Epidermal melanocyte (primary cell): ENCODE measurements around the gene CDSN.
A peak's percentile ranks its signal among the peaks of the same experiment; 100 is the strongest.
"Not testable (repeated sequence)": the region's sequence is repeated elsewhere in the genome, so short reads cannot be mapped to it uniquely, and the experiment has no call there.

ENCODE experiments used
- DNase-seq: peaks from one replicate; pipeline ENCODE4 v3.0.0; 2011; ENCODE audit warnings: low spot score; ENCODE audit not compliant: insufficient read length

Gene CDSN, protein sequence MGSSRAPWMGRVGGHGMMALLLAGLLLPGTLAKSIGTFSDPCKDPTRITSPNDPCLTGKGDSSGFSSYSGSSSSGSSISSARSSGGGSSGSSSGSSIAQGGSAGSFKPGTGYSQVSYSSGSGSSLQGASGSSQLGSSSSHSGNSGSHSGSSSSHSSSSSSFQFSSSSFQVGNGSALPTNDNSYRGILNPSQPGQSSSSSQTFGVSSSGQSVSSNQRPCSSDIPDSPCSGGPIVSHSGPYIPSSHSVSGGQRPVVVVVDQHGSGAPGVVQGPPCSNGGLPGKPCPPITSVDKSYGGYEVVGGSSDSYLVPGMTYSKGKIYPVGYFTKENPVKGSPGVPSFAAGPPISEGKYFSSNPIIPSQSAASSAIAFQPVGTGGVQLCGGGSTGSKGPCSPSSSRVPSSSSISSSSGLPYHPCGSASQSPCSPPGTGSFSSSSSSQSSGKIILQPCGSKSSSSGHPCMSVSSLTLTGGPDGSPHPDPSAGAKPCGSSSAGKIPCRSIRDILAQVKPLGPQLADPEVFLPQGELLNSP

DNA sequence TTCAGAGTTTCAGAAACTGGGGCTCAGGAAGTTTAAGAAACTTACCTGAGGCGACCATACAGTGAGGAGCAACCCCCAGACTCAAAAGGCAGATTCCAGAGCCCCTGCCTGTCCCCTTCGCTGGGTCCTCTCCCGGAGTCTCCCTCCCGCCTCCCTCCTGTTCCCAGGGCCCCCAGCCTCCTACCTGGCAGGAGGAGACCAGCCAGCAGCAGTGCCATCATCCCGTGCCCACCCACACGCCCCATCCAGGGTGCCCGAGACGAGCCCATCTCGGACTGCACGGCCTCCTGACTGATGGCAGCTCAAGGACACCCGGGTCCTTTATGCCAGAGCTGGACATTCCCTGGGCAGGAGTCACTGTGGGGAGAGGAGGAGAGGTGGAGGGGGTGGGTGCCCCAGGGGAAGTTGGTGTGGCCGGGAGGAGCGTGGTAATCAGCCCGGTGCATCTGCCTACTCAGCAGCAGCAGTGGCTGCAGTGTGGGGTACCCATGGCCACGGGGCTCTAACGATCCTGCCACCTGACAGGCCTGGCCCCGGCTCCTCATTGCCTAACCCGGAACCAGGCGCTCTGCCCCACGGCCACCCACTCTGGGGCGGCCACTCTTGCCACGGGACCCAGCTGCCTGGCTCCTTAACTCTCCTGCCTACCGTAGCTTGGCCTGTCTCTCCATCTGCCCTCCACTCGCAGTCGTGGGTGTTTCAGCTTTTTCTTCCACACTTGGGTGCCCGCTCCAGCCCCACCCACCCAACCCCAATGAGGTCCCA lies at the start of gene CDSN:
CDSN (minus strand) TSS at position 296 of the 765 bp plus-strand sequence; CDS start at position 269, 27 bp downstream.
- DNase-seq = no peak

DNA sequence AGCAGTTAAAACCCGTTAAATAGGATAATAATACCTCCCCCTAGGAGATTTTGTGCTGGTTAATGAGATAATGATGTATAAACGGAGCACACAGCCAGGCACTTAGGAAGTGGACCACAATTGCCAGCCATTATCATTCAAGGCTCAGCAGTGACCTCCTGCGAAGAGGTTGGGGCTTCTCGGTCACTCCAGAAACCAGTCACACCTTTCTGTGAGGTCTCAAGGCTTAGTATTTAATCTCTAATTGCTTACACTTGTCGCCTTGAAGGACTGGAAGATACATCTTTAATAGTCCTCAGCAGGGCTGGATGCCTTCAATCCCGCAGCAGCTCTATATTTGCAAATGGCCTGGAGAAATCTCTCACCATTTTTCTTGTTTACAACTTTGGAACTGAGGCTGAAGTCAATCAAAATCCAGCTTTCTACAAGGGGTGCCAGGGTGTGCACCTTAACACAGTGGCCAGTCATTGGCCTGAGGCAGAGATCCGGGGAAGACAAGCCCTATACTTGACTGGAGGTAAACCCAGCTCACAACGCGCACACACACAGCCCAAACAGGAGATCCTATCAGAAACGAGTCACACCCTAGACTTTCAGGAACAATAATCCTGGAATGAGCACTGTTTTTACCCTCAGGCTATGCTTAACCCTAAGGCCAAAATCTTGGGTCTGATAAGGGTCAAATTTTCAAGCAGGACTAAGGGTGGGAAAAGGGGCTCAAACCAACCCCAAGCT lies 49.0 kb upstream of the CDSN start:
- DNase-seq = no peak

DNA sequence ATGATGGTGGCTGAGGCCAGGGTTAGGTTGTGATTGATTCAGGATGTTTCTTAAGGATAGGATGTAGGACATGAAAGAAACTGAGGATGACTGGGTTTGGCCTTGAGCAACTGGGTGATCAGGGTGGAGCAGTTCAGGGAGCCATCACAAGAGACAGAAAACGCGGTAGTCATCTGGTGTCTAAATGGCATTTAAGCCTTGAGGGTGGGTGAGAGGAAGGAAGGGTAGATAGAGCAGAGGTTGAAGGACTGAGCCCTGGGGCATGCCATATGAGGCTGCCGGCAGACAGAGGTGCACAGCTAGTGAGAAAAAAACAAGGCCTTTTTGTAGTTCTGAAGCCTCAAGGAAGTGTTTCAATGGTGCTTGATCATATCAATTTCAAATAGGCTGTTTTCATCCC lies 48.4 kb upstream of the CDSN start:
- no peak for DNase-seq

DNA sequence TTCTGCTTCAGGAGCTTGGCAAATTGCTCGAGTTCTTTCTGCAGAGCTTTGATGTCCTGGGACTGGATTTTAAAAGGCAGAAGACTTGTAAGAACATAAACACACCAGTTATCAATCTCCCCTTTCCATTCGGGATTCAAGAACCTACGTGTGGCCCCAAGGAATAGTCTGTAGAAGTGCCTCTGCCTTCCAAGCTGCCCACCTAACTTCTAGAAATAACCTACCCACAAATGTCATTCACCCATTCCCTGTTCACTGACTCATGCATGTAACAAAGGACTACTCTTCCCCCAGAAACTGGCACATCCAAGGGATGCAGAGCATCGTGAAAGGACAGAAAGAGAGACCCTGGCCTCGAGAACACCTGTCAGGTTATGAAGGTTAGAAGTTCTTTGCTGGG lies 45.7 kb upstream of the CDSN start:
- no peak for DNase-seq

DNA sequence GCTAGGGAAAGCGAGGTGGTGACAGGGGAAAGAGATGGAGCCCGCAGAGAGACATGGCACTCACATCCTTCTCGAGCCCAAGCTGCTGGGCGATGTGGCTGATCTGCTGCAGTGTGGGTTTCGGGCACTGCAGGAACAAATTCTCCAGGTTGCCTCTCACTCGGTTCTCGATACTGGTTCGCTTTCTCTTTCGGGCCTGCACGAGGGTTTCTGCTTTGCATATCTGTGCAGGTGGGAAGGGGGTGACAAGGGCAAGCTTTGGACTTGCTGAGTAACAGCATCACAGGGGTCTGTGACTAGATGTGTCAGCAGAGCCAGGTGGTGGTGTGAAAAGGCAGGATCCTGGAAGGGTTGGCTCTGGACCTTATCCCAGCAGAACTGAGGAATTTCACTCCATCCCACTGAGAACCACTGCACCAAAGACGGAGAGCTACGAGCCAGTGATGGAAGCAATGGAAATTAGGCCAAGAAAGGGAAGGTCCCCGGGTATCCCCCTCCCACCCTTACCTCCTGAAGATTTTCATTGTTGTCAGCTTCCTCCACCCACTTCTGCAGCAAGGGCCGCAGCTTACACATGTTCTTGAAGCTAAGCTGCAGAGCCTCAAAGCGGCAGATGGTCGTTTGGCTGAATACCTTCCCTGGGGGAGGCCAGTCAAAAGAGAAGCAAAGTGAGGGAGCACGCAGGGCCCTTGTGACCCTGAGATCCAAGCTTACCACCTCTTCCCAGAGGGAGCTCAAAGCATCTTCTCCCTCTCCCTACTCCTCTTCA lies 45.0 kb upstream of the CDSN start:
- not testable (repeated sequence) for DNase-seq

DNA sequence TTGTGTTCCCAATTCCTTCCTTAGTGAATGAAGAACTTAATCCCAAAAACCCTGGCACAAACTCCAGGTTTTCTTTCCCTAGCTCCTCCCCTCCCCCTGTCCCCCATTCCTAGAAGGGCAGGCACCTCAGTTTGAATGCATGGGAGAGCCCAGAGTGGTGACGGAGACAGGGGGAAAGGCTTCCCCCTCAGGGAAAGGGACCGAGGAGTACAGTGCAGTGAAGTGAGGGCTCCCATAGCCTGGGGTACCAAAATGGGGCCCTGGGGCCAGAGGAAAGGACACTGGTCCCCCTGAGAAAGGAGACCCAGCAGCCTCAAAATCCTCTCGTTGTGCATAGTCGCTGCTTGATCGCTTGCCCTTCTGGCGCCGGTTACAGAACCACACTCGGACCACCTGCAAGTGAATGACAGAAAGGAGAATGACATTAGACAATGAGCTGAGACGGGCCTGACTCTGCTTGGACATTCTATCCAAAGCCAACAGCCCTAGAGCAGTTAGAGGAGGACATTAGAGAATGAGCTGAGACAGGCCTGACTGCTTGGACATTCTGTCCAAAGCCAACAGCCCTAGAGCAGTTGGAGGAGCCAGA lies 44.3 kb upstream of the CDSN start:
- DNase-seq = not testable (repeated sequence)

DNA sequence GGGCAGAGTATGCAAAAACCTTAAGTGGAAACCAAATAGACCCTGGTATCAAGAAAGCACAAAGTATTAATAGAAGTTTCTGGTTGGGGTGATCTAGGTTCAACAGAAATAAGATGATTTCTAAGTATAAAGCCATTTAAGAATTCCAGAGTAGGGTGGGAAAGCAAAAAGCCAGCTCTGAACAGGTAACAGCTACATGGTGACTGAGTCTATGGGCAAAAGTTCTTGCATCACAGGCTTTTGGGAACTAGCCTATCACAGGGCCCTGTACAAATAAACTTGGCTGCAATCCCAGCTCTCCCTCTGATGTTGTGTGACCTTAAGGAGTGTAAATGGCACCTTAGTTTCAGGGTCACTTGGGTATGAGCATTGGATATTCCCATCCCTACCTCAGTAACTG lies 43.7 kb upstream of the CDSN start:
- DNase-seq = no peak

DNA sequence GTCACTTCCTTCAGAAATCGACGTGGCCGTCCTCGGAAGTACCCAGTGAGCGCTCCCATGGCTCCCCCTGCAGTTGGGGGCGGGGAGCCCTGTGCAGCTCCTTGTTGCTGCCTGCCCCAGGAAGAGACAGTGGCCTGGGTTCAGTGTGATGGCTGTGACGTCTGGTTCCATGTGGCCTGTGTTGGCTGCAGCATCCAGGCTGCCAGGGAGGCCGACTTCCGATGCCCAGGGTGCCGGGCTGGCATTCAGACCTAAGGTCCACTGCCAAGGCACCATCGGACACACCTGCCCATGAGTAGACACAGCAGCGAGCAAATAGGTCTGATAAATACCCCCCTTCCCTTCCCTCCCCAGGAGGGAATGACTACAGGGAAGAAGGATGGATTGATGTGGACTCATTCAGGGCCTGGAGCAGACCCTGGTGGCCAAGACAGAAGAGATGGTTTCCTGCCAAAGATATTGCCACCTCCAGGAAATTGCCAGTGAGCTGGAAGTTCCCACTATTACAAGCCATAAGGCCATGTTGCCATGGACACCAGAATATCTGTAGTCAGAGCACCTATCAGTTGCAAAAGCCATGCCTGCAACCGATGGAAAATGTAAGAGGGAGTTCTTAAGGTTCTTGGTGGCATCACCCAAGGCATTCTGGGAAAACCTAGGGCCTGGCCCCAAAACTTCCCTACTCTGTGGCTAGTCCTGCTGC lies 42.4 kb upstream of the CDSN start:
- DNase-seq = no peak

DNA sequence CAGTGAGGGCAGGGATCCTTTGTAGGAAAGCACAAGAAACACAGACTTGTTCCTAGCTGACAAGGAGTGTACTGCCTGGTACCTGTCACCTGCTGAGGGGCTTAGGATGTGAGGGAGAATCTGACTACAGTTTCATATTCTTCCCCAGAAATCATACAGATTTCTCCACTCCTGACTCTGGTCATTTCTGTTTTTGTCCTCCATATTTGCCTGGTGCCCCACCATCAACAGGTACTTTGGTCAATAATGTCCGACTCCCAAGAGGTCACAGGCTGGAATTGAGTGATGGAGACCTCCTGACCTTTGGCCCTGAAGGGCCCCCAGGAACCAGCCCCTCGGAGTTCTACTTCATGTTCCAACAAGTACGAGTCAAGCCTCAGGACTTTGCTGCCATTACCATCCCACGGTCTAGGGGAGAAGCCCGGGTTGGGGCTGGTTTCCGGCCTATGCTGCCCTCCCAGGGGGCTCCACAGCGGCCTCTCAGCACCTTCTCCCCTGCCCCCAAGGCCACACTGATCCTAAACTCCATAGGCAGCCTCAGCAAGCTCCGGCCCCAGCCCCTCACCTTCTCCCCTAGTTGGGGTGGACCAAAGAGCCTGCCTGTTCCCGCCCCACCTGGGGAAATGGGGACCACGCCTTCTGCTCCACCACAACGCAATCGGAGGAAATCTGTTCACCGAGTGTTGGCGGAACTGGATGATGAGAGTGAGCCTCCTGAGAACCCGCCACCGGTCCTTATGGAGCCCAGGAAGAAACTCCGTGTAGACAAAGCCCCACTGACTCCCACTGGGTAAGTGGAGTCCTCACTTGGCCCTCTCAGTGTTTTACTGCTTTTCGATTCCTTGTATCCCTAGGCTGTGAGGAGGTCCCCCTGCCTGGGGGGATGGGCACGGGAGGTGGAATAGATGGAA lies 41.2 kb upstream of the CDSN start:
- DNase-seq = no peak

DNA sequence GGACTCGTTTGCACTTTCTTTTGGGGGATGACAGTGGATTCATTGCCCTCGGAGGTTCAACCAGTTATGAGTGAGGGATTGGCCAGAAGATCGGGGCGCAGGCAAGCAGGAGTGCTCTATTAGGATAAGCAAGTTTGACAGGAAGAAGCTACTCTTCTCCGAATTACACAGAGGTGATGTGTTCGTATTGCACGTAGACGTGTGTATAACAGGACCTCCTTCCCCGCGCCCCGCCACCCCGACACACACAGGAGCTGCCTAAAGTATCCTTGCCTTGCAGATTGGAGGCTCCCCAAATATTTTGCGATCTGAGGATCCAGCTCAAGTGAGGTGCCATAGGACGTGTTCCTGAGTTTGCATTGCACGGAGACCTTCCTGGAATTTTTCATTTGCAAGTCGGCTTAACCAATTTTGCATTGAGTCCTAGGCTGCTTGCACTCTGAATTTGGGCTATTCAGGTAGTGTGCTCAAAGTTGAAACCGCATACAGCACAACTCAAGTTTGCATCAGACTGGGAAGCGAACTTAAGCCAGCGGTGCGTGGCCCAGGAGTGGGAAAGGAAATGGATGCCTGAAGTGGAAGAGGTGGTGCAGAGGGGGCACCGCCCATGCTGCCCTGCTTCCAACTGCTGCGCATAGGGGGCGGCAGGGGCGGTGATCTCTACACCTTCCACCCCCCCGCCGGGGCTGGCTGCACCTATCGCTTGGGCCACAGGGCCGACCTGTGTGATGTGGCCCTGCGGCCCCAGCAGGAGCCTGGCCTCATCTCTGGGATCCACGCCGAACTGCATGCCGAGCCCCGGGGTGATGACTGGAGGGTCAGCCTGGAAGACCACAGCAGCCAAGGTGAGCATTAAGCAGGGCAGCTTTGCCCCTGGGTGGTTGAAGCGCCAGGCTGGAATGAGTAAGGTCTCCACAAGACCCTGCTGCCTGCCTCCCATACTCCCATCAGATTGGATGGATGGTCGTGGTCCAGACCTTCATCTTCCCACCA lies 38.9 kb upstream of the CDSN start:
- DNase-seq = no peak

DNA sequence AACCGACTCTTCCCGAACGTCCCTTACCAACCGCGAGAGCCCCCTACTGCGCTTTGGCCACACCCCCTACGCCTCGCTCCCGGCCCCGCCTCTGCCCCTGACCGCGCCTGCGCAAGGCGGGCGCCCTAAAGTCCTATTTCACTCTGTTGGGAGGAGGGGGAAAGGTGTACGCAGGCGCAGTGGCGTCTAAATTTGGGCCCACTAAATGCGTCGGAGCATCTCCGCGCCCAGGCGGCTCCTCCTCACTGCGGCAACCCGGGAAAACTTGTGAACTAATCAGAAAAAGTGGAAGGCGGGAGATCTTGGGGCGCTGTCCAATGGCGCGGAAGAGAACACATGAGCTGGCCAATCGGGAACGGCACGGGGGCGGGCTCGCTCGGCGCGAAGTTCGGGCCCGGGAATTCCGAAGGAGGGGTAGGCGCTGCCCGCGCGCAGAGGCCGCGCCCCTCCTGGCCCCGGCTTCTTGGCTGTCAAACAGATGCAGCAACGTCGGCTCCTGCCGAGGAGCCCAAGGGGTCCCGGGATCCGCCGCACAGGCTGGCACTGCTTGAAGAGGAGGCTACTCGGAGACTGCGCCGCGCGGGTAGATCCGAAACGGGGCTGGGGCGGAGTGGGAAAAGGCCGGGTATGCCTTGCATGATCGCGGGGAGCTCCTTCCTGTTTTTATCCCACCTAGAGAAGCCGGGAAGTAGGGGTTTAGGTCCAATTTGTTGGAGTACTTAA lies 38.1 kb upstream of the CDSN start, which contains the start of gene TCF19:
TCF19 (plus strand) TSS at position 450 of the 723 bp plus-strand sequence. CDS start 881 bp downstream, outside the sequence.
- DNase-seq = peak; percentile 99

DNA sequence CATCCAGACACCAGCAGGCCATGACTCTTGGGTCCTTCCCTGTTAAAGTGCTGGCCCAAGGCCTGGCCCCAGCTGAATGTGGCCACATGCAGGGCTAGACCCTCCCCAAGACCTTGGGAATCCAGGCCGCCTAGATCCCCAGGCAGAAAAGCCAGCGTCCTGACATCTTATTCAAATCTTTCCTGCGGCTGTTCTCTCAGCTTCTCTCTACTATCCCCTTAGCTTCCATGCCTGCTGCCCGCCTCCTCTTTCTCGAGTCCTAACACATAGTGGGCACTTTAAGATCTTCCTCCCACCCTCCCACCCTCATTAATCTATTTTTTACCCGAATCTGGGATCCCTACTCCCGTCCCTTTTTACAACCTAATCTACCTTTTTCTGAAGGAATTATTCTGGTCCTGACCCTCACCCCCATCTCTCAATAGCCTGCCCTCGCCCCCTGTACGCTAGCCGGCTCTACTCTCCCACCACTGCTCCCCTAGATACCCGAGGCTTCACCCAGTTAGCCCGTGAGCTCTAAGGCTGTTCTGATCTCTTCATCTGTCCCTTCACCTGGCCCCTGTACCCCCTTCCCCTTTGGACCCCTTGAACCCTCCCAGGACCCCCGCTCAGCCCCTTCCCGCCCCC lies 37.4 kb upstream of the CDSN start, which contains the start of gene CCHCR1:
CCHCR1 (minus strand) TSS at position 290 of the 627 bp plus-strand sequence; CDS start at position 88, 202 bp downstream.
- no peak for DNase-seq

DNA sequence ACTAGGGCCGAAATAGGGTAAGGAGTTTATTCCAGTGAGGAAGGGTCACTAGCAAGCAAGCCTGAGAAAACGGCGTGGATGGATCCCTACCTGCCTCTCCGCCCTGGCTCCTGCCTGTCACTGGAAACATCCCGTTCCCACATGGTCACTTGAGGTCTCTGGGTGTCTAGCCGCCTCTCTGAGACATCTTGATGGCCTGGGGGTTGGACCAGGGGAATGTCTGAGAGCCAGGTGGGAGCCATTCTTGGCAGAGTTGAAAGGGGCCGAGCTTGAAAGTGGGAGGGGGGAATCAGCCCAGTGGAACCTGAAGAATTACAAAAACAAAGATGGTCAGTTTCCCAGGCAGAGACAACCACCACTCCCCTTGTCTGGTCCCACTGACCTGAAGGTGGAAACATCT lies 36.4 kb upstream of the CDSN start:
- DNase-seq = no peak

DNA sequence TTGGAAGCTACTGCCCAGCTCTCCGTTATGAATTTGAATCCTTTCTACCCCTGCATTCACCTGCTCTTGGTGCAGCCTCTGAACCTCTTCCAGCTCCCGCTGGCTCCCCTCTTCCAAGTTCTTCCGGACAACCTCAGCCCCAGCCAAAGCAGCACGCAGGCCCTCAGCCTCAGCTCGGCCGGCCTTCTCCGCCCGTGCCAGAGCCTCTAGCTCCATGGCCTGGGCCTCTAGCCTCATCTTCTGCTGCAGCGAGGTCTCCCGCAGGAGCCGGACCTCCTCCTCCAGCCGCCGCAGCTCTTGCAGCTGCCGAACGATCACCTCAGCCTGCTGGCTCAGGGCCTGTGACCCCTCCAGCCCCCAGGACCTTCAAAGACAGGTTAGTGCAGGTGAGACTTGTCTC lies 34.2 kb upstream of the CDSN start:
- DNase-seq = no peak

DNA sequence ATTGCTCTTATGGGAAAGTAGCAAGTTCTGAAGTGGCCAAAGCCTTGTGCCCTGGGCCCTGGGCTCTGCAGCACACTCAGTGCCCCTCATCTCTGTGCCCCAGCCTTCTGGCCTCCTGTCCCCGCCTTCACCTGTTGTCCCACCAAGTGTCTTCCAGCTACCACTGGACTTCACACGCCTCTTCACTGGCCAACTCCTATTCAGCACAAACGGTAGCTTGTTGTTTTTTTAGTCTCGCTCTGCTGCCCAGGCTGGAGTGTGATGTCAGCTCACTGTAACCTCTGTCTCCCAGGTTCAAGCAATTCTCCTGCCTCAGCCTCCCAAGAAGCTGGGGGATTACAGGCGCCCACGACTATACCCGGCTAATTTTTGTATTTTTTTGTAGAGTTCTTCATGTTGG lies 32.5 kb upstream of the CDSN start:
- no peak for DNase-seq

DNA sequence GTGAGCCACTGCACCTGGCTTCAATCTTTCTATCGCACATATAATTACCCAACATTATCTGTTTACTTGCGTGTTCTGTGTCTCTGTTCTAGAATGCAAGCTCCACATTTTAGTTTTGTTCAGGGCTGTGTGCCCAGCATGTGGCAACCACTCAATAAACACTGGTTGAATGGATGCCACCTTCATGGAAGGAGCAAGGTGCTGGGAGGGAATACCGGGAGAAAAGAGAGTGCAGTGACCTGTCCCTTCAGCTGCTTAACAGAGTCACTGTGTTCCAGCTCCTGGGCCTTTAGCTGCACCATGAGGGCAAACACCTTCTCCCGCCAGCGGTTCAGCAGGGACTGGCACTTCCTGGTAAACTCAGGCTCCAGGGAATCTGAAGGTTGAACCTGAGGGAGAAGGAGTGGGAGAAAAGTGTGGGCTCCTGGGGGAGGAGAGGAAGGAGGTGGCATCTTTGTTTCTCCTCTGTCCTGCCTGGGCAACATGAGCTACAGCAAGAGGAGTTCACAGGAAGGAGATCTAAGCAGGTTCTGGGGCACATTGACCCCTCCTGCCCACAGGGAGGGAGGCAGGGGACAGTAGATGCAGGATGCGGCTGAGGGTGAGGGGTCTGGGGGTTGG lies 29.7 kb upstream of the CDSN start:
- no peak for DNase-seq
